ENCODE results near the gene ZSCAN5B.

The ZSCAN5B gene

DNA sequence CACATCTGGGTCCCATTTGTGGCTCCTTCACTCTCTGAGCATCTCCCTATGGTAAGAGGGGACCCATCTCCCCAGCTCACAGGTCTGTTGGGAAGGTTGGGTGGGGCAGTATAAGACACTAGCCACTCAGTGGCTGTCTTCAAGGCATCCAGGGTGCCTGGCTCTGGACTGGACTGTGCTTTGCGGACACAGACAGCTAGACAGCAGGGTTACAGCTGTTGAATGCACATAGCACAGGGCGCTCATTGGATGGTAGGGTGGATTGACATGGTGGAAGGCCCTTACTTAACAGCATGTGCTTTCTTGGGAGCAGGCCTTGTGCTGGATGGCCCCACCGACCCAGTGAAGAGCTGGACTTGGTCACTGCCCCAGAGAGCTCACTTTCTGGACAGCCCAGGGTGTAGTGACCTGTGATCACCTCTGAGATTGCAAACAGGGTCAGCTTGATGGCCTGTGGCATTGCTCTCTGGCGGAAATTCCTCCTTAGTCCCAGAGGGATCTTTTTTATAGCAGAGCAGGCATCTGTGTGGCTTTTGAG lies 54.6 kb downstream of the ZSCAN5B start:
- DNase-seq = no peak

DNA sequence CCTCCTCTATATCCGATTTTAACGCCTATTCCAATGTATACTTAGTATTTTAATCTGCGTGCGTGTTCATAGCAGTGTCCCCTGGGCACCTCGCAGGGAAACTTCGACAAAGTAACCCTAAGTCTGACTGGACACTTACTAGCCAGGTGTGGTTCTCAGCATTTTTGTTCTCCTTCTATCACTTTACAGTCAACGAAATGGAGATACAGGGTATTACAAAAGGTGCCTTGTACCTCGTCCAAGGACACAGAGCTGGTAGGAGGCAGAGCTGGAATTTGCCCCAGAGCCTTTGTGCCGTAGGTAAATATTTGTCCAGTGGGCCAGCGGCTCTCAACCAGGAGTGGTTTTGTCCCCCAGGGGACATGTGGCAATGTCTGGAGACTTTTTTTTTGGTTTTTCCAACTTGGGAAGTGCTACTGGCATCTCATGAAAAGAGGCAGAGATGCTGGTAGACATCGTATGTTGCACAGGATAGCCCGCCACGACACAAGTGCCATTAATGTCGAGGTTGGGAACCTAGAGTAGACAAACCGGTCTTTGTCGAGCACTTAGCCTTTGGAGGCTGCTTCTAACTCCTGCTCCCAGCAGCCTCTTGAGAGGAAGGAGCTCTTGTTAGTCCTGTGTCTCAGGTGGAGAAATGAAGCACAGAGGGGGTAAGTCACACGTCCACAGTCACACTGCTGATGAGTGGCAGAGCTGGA lies 55.3 kb downstream of the ZSCAN5B start:
- no peak for DNase-seq

DNA sequence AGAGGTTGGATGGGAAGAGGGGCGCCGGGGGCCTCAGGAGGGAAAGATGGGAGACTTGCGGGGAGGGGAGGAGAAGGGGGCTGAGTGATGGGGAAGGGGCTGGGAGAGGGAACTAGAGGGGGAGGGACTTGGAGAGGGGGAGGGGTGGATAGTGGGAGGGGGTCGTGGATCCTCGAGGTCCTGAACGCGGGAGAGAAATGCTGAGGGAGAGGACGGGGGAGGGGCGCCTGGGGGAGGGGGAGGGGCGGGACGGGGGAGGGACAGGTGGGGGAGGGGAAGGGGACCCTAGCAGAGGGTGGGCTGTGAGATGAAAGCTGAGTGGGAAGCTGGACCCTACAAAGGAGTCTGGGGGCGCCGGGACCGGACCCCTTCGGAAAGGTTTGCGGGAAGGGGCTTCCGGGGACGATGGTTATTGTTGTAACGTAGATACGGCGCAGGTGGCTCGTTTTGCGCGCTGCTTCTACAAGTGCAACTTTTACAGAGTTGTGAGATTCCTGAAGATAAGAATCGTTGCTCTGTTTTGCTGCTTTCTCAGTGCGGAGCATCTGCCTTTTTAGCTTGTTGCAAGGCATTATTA lies 56.1 kb downstream of the ZSCAN5B start:
- DNase-seq = no peak

DNA sequence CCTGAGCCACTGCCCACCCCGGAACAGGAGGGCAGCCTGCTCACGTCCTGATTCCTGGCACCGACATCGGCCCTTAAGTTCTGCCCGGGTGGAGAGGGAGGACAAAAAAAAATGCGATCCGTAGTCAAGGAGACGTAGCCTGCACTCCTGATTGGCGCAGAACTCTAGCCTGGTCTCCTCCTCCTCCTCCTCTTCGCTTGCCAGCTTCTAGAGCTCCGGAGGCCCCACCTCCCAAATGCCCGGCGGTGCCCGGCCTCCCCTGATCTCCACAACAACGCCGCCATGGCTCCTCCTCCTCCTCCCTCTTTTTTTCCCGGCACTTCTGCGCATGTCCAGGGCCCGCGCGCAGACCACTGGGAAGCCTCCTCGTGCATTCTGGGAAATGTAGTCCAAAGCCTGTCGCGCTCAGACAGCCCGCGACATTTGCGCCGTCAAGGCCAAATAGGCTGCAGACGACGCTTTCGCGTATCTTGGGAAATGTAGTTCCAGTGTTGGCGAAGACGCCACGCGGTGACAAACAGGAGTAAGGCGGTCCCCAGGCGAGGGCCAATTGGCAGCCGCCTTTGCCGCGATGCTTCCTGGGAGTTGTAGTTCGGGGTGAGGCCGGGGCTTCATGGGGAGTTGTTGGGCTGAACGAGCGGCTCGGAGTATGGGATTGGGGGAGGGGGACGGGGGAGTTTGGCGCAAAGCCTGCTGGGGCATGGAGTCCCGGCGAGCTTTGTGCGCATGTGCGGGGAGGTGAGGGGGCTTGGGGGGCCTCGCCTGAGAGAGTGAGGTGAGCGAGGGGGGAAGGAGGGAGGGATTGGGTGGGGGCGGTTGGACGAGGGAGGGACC lies 56.8 kb downstream of the ZSCAN5B start, which contains the start of gene ZNF444:
Gene ZNF444 (plus strand): TSS at position 705 of the 834 bp plus-strand sequence. CDS start 5,625 bp downstream, outside the sequence.
- DNase-seq = peak; percentile 99

DNA sequence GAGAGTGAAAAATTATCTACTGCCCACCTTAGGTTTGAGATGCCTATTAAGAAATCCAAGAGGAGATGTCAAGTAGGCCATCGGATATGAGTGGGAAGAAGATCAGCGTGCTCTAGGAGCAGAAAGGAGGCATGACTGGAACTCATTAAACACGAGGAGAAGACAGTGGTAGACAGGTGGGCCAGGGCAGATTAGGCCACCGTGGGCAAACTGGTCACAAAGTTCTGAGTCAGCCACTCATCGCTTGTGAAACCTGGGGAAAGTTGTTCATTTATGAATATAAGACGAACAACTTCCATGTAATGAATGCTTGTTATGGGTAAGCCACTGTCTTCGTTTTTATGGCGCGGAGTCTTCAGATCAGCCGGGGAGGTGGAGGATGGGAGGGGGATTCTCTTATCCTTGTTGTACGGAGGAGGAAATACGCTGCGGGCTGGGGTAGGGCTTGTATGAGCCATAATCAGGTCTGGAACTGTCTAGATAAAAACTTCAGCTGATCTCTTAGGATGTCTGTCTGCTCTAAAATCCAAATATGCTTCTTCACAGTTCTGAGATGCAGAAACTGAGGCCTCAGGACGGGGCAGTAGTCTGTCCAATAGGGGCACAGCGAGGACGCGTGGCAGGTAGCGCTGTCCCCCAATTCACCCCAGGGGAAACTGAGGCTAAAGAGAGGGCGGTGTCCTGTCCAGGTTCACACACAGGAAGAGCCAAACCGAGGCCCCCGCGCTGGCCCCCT lies 57.6 kb downstream of the ZSCAN5B start:
- no peak for DNase-seq

Measured in EL (cell line).